Amniotic epithelial cell (primary cell): ENCODE measurements around the gene ROGDI.
"Not testable (repeated sequence)": the region's sequence is repeated elsewhere in the genome, so short reads cannot be mapped to it uniquely, and the experiment has no call there.

Experiments used
- DNase-seq: peaks from one replicate; pipeline ENCODE4 v3.0.0-alpha.2; 2010; ENCODE audit warnings: low read depth

ROGDI gene

DNA sequence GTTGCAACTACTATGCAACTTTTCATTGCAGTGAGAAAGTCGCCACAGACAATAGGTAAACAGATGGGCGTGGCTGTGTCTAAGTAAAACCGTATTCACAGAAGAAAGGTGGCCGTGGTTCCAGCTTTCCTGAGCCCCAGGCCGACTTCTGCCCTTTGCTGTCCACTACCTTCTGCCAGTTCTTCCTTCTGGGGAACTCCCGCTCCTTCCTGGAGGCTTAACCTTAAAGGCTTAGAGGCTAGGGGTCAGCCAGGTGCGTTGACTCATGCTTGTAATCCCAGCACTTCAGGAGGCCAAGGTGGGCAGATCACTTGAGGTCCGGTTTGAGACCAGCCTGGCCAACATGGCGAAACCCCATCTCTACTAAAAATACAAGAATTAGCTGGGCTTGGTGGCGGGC is 12.2 kb downstream of the ROGDI start:
- no peak for DNase-seq

DNA sequence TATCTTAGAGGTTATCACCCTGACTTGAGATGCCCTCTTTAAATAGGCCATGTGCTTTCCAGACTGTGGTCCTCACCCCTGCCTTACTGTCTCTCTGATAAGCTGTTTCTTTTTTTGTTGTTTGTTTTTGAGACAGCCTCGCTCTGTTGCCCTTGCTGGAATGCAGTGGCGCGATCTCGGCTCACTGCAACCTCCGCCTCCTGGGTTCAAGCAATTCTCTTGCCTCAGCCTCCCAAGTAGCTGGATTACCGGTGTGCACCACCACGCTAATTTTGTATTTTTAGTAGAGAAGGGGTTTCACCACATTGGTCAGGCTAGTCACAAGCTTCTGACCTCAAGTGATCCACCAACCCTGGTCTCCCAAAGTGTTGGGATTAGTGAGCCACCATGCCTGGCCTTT is 13.5 kb downstream of the ROGDI start:
- no peak for DNase-seq

DNA sequence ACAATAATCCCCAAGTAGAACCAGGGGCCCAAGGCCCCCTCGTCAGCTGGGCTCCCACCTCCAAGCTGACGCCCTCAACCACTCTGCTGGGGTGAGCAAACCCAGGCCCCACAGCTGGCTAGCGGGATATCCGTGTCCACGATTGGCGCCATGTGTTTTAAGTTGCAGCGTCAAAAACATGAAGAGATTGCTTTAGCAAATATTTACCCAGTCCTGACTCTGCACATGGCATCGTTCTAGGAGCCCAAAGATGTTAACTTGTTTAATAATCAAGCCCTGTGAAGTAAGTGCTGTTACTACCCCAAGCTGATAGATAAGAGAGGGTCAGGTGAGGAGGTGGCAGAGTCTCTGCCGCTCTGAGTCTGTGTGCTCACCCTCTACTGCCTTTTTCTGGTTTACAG is 13.9 kb downstream of the ROGDI start:
- no peak for DNase-seq

- no peak for DNase-seq
Measured at GRCh38 chr16:4787627-4788482, 14.6 kb downstream of the ROGDI start, which contains the start of gene SEPTIN12. Gene SEPTIN12, minus strand, starts transcription at chr16:4788345. Its CDS starts 700 bp downstream, at chr16:4787645.

- DNase-seq: no peak
Measured at GRCh38 chr16:4787068-4787467, 15.4 kb downstream of the ROGDI start.

DNA sequence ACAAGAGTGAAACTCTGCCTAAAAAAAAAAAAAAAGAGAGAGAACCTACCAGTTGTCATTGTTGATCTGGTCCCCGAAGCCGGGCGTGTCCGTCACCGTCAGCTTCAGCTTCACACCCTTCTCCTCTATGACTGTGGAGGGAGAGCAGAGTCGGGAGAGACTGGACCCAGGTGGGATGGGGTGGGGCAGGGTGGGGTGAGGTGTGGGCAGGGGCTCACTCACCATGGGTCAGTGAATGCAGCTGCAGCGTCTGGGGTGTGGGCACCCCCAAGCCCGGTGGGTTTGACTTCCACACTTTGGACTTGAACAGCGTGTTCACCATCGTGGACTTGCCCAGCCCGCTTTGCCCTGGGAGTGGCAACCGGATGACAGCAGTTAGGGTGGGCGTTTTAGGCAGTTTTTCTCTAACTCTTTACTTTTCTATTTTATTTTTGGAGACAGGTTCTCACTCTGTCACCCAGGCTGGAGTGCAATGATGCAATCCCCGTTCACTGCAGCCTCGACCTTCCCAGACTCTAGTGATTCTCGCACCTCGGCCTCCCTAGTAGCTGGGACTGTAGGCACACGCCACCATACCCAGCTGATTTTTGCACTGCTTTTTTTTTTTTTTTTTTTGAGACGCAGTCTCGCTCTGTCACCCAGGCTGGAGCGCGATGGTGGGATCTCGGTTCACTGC is 16.5 kb downstream of the ROGDI start:
- no peak for DNase-seq

DNA sequence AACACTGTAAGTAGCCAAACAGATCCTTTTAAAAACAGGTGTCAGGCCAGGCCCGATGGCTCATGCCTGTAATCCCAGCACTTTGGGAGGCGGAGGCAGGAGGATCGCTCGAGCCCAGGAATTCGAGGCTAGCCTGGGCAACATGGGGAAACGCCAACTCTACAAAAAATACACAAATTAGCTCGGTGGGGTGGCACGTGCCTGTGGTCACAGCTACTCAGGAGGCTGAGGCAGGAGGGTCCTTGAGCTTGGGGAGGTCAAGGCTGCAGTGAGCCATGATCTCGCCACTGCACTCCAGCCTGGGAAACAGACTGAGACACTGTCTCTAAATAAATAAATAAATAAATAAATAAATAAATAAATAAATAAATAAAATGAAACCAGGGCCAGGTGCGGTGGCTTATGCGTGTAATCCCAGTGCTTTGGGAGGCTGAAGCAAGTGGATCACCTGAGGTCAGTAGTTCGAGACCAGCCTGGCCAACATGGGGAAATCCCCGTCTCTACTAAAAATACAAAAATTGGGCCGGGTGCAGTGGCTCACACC is 17.9 kb downstream of the ROGDI start:
- not testable (repeated sequence) for DNase-seq

DNA sequence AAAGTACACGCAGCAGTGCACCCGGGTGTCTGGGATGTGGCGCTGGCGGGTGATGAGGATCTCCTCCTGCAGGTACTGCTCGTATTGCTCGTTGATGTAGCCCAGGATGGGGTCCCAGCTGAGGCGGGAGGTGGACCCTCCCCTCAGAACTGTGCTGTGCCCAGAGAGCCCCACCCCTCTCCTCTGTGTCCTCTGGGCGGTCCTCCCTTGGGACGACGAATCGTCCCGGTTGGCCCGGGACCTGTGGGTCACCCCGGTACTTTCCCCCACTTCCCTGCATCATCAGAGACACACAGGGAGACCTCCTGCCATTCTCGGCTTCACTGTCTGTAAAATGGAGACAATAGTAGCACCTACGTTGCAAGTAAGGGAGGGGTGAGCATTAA is 18.5 kb downstream of the ROGDI start:
- no peak for DNase-seq

DNA sequence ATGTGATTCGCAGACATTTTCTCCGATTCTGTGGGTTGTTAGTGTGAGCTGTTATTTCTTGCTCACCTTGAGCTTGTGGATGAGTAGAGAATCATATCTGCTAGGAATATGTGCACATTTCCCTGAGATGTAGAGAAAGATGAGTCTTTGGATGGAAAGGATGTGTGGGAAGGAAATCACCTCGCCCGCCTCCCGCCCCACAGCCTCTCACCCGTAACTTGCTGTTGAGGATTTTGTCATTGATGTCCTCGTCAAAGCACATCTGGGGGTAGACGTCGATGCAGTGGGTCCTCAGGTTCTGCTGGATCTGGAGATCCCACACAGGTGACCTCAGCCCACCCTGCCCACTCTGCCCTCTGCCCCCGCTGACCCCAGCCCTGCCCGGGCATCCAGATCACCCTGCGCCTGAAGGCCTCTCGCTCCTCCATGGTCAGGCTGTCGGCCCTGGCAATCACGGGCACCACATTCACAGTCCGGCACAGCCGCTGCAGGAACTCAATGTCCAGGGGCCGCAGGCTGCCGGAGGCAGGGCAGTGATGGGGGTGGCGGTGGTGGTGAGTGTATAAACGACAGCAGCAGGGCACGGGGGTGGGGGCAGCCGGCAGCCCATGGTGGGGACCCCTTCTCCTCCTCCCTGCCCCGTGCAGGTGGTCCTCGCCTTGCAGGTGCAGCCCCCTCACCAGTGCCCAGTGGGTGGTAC is 19.0 kb downstream of the ROGDI start:
- DNase-seq: no peak

DNA sequence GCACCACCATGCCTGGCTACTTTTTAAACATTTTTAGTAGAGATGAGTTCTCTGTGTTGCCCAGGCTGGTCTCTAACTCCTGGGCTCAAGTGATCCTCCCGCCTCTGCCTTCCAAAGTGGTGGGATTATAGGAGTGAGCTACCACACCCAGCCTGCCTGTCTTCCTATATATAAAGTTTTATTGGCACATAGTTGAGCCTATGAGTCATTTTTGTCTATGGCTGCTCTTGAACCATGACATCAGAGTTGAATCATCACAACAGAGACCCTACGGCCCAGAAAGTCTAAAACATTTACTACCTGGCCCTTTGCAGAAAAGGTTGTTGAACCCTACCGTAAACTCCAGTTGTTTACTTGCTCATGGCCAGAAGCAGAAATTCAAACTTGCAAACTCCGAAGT is 22.2 kb downstream of the ROGDI start:
- DNase-seq: peak; percentile 11

DNA sequence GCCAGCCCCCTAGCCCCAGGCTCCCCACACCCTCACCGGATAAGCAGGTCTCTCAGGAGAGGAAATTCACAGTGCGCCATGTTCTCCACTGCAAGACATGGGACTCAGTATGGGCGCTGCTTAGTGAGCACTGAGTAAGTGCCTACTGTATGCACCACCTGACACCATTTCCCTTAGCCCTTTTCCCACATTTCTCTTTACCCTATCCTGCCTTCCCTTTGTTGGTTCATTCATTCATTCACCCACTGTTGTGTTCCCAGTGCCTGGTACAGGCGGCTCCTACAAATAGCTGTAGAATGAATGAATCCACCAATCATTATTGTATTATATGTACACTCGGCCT is 24.4 kb downstream of the ROGDI start:
- DNase-seq: no peak

- no peak for DNase-seq
Measured at GRCh38 chr16:4777339-4778049, 24.9 kb downstream of the ROGDI start.

- no peak for DNase-seq
Measured at GRCh38 chr16:4776141-4776705, 26.2 kb downstream of the ROGDI start.

GRCh38 chr16:4775005-4775404 is 27.4 kb downstream of the ROGDI start:
- no peak for DNase-seq

DNA sequence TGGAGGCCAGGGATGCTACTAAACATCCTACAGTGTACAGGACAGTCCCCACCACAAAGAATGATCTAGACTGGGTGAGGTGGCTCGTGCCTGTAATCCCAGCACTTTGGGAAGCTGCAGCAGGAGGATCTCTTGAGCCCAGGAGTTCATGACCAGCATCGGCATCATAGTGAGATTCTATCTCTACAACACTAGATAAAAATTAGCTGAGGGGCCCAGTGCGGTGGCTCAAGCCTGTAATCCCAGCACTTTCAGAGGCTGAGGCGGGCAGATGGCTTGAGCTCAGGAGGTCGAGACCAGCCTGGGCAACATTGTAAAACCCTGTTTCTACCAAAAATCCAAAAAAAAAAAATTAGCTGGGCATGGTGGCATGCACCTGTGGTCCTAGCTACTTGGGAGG is 30.1 kb downstream of the ROGDI start:
- no peak for DNase-seq

DNA sequence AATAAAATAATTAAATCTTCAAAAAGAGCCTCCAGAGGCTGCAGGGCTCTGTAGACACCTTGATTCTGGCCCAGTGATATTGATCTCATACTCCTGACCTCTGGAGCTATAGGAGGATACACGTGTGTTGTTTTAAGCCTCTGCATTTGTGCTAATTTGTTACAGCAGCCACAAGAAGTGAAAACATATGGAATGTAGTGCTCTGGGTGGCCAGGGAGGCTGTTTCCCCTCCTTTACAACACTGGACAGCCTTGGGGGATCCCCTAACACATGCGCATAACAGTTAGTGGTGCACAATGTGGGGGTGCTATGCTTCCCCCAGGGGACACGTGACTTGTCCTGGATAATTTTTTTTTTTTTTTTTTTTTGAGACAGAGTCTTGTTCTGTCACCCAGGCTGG is 30.8 kb downstream of the ROGDI start:
- DNase-seq: no peak

DNA sequence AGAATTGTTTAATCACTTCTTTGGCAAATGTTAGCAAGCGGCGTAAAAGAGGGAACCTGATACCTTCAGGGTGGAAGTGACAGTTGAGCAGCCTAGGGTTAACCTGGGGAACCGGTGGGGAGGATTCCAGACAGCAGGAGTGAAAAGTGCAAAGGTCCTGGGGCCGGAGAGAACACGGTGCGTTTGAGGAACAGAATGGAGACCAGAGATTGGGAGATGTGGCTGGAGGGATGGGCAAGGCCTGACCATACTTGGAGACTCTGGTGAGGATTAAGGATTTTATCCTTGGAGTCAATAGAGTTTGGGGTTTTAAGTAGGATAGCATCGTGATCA is 33.2 kb downstream of the ROGDI start:
- no peak for DNase-seq

DNA sequence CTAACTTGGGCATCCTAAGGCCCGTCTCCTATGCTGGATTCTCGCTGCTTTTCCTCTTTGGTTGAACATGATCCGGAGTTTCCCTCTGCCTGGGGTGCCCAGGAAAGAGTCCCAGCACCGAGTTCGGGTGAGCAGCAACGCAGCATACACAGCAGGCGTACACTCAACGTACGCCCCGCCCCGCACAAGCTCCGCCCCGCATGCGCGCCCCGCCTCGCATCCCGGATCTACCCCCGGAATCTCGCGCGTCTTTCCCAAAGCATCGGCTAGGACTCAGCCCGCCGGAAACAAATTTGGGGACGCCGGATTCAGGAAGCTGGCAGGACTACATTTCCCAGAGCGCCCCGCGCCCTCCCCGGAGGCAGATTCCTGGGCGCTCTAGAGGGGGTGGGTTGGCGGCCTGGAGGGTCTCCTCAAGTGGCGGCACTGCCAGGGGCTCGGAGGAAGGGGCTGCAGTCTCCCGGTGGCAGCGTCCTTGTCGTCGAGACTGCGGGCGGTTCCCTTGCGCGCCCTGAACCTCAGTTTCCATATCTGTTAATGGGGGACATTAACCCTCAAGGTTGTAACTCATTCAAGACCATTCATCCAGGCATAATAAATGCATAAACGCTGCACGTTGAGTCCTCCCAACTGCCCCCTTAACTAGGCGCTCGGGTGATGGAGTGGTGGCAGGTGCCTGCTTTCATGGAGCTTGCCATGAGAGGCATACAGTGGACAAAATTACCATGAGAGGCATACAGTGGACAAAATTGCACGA is 33.7 kb downstream of the ROGDI start:
- peak; percentile 91 for DNase-seq

GRCh38 chr16:4767872-4768548 is 34.4 kb downstream of the ROGDI start:
- peak; percentile 23 for DNase-seq

- peak; percentile 93 for DNase-seq
Measured at GRCh38 chr16:4766875-4767628, 35.4 kb downstream of the ROGDI start, which contains the start of gene ZNF500. Gene ZNF500, minus strand, starts transcription at chr16:4767162. Its CDS starts 1,184 bp downstream, at chr16:4765978.
